ENCODE results near the gene WBP2NL.
"Not testable (repeated sequence)": the region's sequence is repeated elsewhere in the genome, so short reads cannot be mapped to it uniquely, and the experiment has no call there.

WBP2NL gene

DNA sequence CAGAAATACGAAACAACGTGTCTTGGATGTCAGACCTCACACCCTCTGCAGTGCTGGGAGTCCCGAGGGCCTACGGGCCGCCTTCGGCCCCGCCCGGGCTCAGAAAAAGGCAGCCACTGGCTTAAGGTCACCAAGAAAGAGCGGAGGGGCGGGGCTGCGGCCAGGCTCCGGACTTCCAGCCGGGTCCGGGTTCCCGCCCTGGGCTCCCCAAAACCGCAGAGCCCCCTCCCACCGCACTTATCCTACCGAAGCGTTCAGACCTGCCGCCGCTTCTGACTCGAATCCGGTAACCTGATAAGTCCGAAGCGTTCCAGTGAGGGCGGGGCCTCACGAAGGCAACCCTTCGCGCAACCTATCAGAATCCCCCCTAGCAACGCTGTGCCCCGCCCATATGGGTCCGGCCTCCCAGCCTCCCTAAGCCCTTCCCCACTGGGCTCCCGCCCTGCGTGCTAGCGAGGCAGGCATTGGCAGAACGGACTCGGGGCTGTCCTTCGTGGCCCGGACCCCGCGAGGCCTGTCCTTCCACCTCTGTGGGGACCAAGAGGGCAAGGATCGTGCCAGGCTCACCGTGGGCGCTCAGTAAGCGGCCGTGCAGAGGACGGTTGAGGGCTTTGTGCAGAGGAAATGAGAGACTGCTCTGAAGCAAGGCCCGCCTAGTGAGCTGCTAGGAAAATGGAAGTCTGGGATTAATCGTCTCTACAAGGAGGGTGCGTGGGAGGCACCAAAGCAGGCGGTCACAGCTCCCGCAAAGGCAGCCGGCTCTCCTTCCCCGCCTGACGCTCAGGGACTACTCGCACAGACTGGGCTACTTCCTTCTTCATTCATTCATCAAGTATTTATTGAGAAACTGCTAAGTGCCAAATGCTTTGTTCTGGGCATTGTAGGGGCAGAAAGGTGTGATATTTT, 72.2 kb downstream of the WBP2NL start, which contains the start of gene NAGA:
TSS of gene NAGA (minus strand) at position 296 of the 906 bp plus-strand sequence. CDS start 515 bp downstream, outside the sequence.
- Histone ChIP-seq H3K4me1 (ENCODE audit: control insufficient read depth in 1 of 2, insufficient read depth in 1 of 2, low read depth in 1 of 2, low read length in 1 of 2) (peaks cover 33% of the 10 kb centered on the region in 2 experiments), H3K4me3 (ENCODE audit: low read depth in 1 of 2, low read length in 1 of 2) (peak within 1 kb of the TSS; percentile 84 to 91), H3K36me3 (peaks cover 26% of the 10 kb centered on the region), H3K9me3 (no peaks in the 10 kb centered on the region), H3K27ac (peak within 1 kb of the TSS; percentile 80), H3K27me3 (no peaks in the 10 kb centered on the region)
- TF ChIP-seq, protein P1, sequence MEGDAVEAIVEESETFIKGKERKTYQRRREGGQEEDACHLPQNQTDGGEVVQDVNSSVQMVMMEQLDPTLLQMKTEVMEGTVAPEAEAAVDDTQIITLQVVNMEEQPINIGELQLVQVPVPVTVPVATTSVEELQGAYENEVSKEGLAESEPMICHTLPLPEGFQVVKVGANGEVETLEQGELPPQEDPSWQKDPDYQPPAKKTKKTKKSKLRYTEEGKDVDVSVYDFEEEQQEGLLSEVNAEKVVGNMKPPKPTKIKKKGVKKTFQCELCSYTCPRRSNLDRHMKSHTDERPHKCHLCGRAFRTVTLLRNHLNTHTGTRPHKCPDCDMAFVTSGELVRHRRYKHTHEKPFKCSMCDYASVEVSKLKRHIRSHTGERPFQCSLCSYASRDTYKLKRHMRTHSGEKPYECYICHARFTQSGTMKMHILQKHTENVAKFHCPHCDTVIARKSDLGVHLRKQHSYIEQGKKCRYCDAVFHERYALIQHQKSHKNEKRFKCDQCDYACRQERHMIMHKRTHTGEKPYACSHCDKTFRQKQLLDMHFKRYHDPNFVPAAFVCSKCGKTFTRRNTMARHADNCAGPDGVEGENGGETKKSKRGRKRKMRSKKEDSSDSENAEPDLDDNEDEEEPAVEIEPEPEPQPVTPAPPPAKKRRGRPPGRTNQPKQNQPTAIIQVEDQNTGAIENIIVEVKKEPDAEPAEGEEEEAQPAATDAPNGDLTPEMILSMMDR (IDR thresholded peaks at IDR 0.05): no peak

DNA sequence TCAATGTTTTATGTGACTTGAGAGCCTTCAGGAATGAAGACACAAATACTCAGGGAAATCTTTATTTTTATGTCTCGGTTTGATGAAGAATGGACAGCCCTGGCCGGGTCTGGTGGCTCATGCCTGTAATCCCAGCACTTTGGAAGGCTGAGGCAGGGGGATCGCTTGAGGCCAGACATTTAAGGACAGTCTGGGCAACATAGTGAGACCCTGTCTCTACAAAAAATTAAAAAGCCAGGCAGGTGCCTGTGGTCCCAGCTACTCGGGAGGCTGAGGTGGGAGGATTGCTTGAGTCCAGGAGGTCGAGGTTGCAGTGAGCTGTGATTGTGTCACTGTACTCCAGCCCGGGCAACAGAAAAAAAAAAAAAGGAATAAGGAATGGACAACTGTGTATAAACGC, 72.9 kb downstream of the WBP2NL start:
- H3K36me3 ChIP-seq: peaks cover 19% of the 10 kb centered on the region
- peaks cover 33% of the 10 kb centered on the region in 2 experiments for H3K4me1 ChIP-seq (ENCODE audit: control insufficient read depth in 1 of 2, insufficient read depth in 1 of 2, low read depth in 1 of 2, low read length in 1 of 2)
- peak overlapping the region; percentile 80 for H3K27ac ChIP-seq
- H3K27me3 ChIP-seq, H3K9me3 ChIP-seq: not testable (repeated sequence)
- peak overlapping the region; percentile 84 to 91 for H3K4me3 ChIP-seq (ENCODE audit: low read depth in 1 of 2, low read length in 1 of 2)

DNA sequence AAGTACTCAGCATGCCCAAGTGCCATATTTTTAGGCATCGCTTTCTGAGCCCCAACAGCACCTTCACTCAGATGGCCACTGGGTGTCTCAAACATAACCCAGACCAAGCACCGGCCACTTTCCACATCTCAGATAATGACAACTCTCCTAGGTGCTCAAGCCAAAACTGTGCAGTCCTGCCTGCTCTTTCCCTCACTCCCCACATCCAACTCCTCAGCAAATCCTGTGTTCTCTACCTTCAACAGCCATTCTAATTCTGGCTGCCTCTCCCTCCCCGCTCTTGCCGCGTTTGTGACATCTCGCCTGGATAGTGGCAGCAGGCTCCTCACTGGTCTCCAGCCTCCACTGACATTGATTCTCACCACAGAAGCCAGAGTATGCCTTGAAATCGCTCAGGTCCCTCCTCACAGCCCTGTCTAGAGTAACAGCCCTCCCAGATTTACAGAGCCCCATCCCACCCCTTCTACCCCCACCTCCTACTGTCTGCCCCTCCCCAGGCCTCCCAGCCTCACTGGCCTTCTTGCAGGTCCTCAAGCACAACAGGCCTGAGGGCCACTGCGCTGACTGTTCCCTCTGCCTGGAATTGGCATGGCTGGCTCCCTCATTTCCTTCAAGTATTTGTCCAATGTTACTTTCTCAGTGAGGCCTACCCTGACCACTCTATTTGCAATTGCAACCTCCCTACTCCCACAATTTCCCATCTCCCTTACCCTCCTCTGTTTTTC, 74.2 kb downstream of the WBP2NL start:
- TF ChIP-seq, protein P1 (IDR thresholded peaks at IDR 0.05): no peak
- Histone ChIP-seq H3K27ac (no peak overlapping the region), H3K27me3 (no peaks in the 10 kb centered on the region), H3K4me3 (ENCODE audit: low read depth in 1 of 2, low read length in 1 of 2) (no peak overlapping the region), H3K36me3 (peaks cover 6% of the 10 kb centered on the region), H3K9me3 (no peaks in the 10 kb centered on the region), H3K4me1 (ENCODE audit: control insufficient read depth in 1 of 2, insufficient read depth in 1 of 2, low read depth in 1 of 2, low read length in 1 of 2) (peaks cover 33% of the 10 kb centered on the region in 2 experiments)

DNA sequence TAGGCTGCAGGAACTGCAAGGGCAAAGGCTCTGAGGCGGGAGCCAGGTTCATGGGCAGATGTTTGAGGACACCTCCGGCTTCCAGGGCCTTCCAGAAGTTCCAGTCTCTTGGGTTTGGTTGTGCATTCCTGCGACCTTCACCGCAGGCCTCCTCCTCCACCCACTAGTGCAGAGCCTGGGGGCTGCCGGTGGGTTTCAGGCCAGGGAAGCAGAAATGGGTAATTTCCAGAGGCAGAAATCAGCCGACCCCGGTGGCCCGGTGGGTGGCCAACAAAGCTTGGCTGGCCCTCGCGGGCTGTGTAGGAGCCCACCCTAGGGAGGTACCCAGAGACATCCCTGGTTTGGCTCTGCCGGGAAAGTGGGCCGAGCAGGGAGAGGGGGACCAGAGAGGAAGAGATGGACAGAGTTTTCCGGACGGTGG, 75.0 kb downstream of the WBP2NL start:
- Histone ChIP-seq H3K36me3 (no peaks in the 10 kb centered on the region), H3K4me3 (ENCODE audit: low read depth in 1 of 2, low read length in 1 of 2) (peak overlapping the region; percentile 60 to 64), H3K4me1 (ENCODE audit: control insufficient read depth in 1 of 2, insufficient read depth in 1 of 2, low read depth in 1 of 2, low read length in 1 of 2) (peaks cover 36 to 37% of the 10 kb centered on the region in 2 experiments), H3K27me3 (no peaks in the 10 kb centered on the region), H3K27ac (no peak overlapping the region), H3K9me3 (no peaks in the 10 kb centered on the region)
- TF ChIP-seq, protein P1 (IDR thresholded peaks at IDR 0.05): no peak

DNA sequence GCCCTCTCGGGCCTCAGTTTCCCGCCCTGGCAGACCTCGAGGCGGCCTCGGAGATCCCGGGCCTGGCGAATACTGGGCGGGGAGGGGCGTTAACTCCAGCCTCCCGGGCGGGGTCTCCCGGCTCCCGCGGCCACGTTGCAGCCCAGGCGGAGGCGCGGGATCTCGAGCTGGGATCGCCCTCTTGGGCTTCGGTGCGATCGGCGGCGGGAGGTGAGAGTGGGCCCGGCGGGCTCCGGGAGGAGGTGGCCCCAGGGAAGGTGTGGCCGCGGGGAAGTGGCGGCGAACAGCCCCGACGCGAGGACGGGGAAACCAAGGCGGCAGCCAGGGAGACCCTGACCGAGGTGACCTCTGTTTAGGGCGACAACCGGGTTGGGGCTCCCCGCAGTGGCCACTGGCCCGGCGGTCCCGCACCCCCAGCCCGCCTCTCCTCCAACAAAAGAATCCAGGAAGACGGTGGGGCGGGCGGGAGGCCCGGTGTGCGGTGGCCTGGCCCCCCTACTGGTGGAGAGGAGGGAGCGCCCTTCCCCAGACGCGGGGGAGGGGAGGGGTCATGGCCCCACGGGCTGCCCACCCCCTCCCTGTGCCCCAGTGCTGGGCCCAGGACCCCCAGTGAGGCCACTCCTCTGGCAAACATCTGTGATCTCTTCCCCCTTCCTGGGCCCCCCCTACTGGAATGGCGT, 75.7 kb downstream of the WBP2NL start, which contains the start of gene PHETA2:
TSS of gene PHETA2 (plus strand) at position 117 of the 680 bp plus-strand sequence. CDS start 3,046 bp downstream, outside the sequence.
- H3K4me3 ChIP-seq (ENCODE audit: low read depth in 1 of 2, low read length in 1 of 2): peak within 1 kb of the TSS; percentile 60 to 64
- peaks cover 43 to 44% of the 10 kb centered on the region in 2 experiments for H3K4me1 ChIP-seq (ENCODE audit: control insufficient read depth in 1 of 2, insufficient read depth in 1 of 2, low read depth in 1 of 2, low read length in 1 of 2)
- no peaks in the 10 kb centered on the region for H3K27me3 ChIP-seq
- TF ChIP-seq, protein P1 (IDR thresholded peaks at IDR 0.05): no peak
- H3K27ac ChIP-seq: peak within 1 kb of the TSS; percentile 10
- H3K36me3 ChIP-seq: no peaks in the 10 kb centered on the region
- no peaks in the 10 kb centered on the region for H3K9me3 ChIP-seq
